HPDE6-E6E7 (cell line): ENCODE results near the gene ZC4H2.
"Not testable (repeated sequence)": the region's sequence is repeated elsewhere in the genome, so short reads cannot be mapped to it uniquely, and the experiment has no call there.

Source experiments
- DNase-seq: peaks from one replicate; pipeline ENCODE4 v3.0.0; 2011; ENCODE audit warnings: missing footprints; ENCODE audit errors: extremely low spot score

Gene ZC4H2, protein sequence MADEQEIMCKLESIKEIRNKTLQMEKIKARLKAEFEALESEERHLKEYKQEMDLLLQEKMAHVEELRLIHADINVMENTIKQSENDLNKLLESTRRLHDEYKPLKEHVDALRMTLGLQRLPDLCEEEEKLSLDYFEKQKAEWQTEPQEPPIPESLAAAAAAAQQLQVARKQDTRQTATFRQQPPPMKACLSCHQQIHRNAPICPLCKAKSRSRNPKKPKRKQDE

DNA sequence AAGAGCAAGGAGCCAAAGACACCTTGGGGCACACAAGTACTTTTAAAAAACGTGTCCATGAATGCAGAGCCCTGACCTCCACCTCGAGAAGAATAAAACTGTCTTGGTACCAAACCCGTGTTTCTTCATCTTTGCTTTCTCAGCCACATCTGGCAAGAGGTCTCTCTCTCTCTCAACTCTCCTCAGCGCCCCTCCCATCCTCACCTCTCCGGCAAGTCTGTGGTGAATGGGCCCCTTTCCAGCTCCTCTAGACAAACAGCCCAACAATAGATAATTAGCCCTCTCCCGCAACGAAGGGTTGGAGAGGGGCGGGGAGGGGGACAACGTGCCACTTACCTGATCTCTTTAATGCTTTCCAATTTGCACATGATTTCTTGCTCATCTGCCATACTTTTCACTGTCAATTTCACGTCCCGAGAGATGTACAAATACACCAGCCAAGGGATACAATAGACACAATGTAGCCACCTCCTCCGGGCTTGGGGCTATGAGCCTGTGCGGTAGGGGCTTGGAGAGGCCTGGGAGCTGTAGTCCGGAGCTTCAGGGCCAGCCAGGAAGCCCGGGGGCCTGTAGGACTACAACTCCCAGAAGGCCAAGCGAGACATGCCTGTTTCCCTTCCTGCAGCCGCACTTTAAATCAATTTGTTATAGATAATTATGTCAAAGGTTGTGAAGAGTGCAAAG, at the start of gene ZC4H2:
TSS of gene ZC4H2 (minus strand) at position 462 of the 684 bp plus-strand sequence. CDS start at position 389, 73 bp downstream.
- DNase-seq = no peak

DNA sequence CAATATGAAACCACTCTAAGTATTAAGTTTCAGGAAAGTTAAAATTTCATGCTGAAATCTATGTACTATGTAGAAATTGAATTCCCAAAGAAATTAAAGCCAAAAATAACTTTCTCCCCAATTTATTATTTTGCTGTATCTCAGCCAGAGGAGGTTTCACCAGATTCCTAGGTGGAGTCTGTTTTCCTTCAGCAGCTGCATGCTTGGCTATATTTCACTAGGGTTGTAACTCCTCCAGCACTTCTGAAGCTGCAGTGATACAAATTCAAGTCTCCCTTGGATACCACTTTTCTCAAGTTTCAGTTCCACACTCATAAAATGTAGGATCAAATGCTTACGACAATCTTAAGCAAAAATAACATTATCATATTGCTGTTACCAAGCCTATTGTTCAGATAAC, 41.2 kb upstream of the ZC4H2 start:
- no peak for DNase-seq

DNA sequence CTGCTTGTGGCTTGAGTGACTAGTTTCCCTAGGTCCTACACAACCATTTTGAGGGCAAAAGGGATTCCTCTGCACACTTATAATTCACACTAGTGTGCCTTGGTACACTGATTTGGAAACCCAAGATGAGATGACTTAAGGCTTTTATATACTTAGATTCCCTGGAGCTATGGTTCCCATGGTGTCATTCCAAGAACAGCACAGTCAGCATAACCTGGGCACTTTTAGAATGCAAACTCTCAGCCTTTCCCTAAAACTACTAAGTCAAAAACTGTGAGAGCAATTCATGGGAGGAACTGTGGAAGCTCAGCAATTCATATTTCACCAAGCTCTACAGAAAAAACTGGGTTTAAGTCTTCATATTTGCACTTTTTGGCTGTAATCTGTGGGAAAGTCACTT, 38.0 kb upstream of the ZC4H2 start:
- no peak for DNase-seq

DNA sequence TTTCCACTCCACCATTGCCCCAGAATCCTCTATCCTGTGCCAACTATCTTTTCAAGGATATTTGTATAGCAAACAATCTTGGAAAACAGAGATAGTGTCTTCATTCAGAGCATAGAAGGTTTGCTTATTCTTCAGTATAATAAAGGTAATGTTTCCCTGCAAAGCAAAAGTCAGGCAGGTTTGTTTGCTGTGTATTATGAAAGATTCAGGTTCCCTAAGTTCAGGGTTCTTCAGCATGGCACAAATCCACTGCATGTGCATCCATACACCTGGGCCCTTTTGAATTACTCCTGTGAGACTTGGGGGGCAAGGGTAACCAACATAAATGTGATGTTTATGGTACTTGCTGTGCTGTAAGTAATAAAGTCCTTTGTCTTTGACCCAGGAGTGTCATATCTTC, 33.2 kb upstream of the ZC4H2 start:
- DNase-seq = no peak

DNA sequence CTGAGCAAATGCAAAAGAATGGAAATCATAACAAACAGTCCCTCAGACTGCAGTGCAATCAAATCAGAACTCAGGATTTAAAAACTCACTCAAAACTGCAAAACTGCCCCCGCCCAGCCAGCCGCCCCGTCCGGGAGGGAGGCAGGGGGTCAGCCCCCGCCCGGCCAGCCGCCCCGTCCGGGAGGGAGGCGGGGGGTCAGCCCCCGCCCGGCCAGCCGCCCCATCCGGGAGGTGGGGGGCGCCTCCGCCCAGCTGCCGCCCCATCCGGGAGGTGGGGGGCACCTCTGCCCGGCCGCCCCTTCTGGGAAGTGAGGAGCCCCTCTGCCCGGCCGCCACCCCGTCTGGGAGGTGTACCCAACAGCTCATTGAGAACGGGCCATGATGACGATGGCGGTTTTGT, 26.0 kb upstream of the ZC4H2 start:
- not testable (repeated sequence) for DNase-seq

DNA sequence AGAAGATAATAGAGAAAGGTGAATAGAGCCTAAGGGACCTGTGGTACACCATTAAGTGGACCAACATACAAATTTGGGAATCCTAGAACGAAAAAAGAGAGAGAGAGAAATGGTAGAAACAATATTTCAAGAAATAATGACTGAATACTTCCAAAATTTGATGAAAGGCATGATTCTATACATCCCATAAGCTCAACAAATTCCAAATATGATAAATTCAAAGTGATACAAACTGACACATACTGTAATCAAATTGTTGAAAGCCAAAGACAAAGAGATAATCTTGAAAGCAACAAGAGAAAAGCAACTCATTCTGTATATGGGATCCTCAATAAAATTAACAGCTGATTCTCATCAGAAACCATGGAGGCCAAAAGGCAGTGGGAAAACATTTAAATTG, 20.6 kb upstream of the ZC4H2 start:
- DNase-seq = no peak

DNA sequence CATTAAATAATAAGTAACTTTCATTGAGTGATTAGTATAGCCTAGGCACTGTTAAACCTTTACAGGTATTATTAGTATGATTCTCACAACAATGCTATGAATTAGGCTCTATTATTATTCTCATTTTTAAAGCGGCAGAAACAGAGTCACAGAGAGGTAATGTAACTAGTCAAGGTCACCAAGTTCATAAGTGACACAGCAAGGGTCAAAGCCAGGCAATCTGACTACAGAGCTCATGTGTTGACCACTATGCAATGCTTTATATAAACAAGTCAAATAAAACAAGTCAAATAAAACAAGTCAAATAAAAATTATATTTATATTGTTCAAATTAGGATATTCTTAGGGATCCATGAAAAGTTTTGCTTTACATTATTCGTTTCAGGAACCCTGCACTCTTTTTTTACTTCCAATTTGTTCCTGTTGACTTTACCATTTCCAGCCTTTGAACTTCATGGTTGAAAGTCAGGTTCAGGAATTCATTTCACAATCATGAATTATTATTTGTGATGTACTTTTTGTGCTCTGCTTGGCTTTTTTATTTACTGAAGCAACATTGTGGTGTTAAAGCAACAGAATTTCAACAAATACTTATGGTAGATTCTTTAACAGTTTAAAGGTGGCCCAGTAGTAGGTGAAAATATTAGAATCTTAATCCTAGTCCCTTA, 18.0 kb upstream of the ZC4H2 start:
- no peak for DNase-seq

DNA sequence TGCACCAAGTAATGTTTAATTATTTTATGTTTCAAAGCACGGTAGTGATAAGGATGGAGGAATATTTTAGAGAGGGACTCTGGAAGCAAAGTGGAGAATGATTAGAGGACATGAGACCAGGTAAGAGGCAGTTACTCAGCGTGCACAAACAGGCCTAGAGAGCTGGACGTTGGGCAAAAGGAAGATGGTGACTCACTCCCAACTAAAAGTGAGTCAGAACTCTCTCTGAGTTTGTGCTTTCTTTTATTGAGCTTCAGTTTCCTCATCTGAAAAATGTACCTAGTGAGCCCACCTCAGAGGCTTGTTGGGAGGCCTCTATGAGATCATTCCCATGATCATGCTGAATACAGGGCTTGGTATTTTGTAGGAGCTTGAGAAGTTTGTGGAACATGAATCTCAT, 1.6 kb upstream of the ZC4H2 start:
- DNase-seq = no peak

DNA sequence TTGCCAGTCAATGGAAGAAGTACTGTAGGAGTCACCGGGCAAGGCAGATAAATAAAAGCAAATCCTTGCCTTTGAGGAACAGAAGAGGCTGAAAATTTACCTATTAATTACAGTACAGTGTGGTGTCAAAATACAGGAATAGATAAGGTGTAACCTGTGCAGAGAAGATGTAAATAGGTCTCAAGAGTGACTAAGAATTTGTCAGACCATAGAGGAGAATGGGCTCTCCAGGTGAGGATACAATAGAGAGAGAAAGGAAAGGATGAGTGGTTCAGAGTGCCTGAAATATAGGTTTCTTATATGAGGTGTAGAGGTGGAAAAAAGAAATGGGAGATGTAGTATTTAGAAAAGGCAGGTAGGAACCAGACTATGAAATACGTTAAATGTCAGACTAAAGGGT, 801 bp upstream of the ZC4H2 start:
- DNase-seq = no peak

DNA sequence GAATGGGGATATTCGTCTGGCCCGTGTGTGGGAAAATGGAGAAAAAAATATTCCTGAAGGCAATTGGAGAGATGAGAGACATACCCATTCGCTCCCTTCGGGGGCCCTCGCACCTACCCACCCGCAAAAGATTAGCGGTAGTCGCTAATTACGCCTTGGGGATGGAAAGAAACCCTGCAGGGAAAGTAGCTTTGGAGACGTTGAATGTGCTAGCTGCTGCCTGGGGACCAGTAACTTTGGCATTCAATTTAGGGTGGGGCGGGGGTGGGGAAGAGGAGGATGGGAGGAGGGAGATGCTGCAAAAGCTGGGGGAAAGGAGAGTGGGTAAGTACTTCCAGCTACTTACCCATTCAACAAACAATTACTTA, 407 bp upstream of the ZC4H2 start:
- no peak for DNase-seq

DNA sequence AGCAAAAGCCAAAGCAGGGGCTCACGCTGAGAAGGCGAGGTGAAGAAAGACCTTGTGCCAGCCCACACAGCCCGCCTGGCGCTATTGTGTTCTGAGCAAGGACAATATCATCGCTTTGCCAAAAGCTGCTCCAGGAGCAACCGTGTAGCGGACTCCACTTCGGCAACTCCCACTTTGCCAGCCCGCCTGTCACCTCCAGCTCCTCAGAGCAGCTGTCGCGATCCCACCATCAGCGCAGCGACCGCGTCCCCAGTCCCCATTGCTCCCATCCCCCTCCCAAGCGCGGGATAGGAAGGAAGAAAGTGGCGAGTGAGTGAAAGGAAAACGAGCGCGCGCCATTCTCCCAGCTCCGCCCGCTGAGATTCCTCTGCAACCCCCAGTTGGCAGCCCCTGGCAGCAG, 759 bp downstream of the ZC4H2 start:
- DNase-seq = no peak

DNA sequence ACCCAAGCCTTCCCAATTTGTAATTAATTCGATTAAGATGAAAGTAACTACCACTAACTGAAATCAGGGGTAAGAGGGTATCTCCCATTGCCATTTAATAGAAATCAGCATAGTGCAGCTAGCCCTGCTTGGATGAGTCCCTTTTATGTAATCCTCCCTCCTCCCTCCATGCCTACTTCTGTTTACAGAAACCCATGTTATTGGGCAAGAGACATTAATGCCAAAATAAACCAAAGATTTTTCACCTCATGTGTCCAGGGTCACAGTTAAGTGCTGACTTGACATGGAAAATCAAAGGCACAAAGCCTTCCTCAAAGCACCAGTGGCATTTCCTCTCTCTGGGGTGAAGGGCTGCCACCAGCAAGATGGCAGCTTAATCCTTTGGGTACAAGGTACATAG, 50.8 kb downstream of the ZC4H2 start:
- DNase-seq = no peak

DNA sequence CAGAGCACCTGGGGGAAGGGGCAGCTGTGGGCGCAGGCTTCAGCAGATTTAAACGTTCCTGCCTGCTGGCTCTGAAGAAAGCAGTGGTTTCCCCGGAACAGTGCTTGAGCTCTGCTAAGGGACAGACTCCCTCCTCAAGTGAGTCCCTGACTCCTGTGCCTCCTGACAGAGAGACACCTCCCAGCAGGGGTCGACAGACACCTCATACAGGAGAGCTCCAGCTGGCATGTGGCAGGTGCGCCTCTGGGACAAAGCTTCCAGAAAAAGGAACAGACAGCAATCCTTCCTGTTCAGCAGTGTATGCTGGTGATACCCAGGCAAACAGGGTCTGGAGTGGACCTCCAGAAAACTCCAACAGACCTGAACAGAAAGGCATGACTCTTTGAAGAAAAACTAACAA, 68.1 kb downstream of the ZC4H2 start:
- DNase-seq = no peak

DNA sequence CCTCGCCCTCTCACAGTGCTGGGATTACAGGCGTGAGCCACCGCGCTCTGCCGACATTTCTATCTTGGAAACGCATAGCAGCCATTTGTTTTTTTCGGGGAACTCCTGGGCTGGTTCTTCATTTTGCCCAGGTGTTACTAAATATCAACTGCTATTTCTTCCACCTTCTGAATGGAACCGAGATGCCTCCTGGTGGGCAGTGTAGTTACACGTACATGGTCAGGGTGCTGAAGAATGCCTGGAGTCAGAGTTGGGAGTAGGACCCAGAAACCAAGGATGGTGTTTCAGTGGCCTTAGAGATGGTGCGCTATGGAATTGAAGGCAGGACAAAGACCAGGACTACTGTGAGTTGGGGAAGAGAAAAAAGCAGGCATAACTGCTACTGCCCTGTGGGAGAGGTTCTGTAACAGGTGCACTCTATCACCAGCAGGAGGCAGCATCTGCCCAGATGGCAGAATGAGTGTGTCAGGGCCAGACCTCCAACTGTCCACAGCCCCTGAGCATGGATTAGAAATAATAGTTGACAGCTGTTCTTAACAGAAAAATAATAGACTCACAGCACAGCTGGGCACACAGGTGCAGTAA, 81.7 kb downstream of the ZC4H2 start:
- no peak for DNase-seq

DNA sequence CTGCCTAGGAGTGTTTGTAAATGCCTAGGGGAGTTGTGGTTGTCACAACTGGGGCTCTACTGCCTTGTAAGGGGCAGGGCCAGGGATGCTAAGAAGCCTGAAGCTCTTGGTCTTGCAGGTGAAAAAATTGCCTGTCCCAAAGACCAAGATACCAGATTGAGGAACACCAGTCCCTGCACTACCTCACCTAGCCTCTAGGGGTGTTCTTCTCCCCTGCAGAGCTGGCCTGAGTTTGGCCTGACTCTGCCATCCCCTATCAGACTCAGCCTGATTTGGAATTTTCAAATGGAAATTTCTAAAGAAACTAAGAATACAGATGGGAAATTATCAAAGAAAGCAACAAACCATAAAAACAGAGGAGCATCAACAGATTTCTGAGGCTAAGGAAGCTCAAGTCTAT, 90.4 kb downstream of the ZC4H2 start:
- DNase-seq = no peak

DNA sequence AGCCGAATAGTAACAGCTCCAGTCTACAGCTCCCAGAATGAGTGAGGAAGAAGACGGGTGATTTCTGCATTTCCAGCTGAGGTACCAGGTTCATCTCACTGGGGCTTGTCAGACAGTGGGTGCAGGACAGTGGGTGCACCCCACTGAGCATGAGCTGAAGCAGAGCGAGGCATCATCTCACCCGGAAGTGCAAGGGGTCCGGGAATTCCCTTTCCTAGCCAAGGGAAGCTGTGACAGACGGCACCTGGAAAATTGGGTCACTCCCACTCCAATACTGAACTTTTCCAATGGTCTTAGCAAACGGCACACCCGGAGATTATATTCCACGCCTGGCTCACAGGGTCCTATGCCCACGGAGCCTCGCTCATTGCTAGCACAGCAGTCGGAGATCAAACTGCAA, 97.5 kb downstream of the ZC4H2 start:
- not testable (repeated sequence) for DNase-seq

DNA sequence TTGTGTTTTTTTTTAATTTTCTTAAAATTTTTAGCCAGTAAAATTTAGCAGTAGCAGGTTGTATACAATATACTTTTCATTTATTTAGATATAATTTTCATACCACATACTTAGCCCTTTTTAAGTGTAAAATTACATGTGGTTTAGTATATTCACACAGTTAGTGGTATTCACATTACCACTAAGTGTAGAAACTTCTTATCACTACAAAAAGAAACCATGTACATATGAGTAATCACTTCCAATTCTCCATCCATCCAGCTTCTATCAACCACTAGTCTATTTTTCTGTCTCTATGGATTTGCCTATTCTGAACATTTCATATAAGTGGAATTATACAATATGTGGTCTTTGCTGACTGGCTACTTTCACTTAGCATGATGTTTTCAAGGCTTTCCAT, 109.0 kb downstream of the ZC4H2 start:
- DNase-seq = no peak
